ENCODE results near the gene RPL12.

Gene RPL12

DNA sequence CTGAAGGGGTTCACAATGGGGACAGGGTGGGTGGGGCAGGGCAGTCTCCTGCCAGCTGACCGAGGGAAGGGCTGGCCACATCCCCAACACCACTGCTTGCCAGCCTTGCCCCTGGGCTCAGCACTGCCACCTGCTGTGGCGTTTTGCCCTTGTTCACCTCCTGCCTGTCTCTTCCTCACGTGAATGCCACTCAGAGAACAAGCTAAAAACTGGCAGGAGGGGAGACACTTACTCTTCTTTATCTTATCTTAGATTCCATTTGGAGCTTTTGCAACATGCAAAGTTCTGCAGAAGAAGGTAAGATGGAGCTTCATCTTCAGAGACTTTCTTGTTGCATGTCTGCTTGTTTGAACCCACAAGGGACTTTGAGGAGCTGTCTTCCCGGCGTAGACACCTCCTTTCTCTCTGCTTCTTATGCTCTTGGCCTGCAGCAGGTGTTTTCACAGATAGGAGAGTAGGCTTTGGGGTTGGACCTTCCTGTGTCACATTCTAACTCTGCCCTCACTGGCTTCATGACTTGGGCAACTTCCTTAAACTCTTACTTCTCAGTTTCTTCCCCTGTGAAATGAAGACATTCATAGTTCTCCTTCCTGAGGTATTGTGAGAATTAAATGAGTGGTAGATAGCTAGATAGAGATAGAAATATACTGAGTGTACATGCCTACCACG is 4.3 kb upstream of the RPL12 start:
- no peak for DNase-seq
- in situ Hi-C loops (cut with HindIII; ENCODE audit: low pct_ligation_motif_present, low sequenced_read_pairs): no loop called here

DNA sequence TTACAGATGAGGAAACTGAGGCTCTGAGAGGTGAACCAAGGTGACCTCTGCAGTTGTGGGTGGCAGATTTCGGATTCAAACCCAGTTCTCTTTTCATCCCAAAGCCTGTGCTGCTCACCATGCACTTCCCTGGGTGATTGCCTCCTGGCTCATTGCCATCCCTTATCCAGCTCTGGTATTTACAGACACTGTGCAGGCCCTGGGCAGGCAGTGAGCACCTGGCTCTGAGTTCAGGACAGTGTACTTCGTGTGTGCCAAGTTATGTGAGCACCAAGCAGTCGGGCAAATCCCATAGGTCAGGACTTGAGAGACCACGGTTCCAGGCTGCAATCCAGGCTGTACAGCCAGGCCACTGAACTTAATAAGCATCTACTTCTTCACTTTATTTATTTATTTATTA is 1.5 kb upstream of the RPL12 start:
- H3K27ac ChIP-seq: no peak overlapping the region
- in situ Hi-C loops (cut with HindIII; ENCODE audit: low pct_ligation_motif_present, low sequenced_read_pairs): no loop called here
- H3K36me3 ChIP-seq (replicated peaks): peaks cover 45% of the 10 kb centered on the region
- no peak overlapping the region for H3K4me3 ChIP-seq (ENCODE audit: low read depth, low read length)
- no peaks in the 10 kb centered on the region for H3K27me3 ChIP-seq (replicated peaks)
- no peak for DNase-seq
- TF ChIP-seq, protein P1, sequence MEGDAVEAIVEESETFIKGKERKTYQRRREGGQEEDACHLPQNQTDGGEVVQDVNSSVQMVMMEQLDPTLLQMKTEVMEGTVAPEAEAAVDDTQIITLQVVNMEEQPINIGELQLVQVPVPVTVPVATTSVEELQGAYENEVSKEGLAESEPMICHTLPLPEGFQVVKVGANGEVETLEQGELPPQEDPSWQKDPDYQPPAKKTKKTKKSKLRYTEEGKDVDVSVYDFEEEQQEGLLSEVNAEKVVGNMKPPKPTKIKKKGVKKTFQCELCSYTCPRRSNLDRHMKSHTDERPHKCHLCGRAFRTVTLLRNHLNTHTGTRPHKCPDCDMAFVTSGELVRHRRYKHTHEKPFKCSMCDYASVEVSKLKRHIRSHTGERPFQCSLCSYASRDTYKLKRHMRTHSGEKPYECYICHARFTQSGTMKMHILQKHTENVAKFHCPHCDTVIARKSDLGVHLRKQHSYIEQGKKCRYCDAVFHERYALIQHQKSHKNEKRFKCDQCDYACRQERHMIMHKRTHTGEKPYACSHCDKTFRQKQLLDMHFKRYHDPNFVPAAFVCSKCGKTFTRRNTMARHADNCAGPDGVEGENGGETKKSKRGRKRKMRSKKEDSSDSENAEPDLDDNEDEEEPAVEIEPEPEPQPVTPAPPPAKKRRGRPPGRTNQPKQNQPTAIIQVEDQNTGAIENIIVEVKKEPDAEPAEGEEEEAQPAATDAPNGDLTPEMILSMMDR (IDR thresholded peaks at IDR 0.05; ENCODE audit: low read depth, low read length, missing control alignments): no peak

More for the DNA sequence above, 4.3 kb upstream of the RPL12 start:
- Histone ChIP-seq H3K36me3 (replicated peaks) (peaks cover 31% of the 10 kb centered on the region), H3K4me3 (ENCODE audit: low read depth, low read length) (no peak overlapping the region), H3K27ac (no peak overlapping the region), H3K27me3 (replicated peaks) (no peaks in the 10 kb centered on the region)
- TF ChIP-seq, protein P1 (IDR thresholded peaks at IDR 0.05; ENCODE audit: low read depth, low read length, missing control alignments): peak; percentile 49

DNA sequence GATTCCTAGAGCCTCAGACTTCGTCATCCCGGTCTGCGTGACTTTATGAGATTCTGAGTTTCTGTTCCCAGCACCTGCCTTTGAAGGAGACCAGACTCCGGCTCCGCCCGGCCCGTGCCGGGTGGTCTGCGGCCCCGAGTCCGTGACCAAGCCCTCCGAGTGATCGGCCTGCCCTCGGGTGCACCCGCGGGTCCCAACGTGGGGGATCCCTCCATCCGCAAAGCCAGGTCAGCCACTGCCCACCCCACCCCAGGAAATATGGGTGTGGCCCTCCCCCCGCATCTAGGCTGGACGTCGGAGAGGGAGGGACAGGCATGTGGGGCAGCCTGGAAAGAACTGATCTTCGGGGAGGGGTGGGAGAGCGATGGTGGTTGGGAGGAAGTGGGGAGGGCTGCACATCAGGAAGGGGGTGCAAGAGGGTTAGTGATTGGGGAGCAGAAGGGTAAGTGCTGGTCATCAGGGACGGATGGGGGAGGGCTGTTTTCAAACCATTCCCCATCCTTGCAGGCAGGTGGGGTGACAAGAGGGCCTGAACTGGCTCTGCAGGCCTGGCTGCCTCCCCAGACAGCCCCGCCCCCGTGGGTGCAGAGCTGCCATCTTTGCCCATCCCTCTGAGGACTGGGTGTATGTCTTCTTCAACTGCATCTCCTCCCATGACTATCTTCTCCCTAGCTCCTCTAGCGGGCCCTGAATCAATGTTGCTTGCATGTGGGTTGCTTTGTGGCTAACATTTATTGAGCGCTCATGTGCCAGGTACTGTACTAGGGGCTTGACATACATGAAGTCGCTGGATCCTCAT is 851 bp upstream of the RPL12 start:
- Histone ChIP-seq H3K27ac (peak overlapping the region; percentile 79), H3K36me3 (replicated peaks) (peaks cover 48% of the 10 kb centered on the region), H3K27me3 (replicated peaks) (no peaks in the 10 kb centered on the region), H3K4me3 (ENCODE audit: low read depth, low read length) (peak overlapping the region; percentile 99)
- peak; percentile 36 for DNase-seq
- TF ChIP-seq, protein P1 (IDR thresholded peaks at IDR 0.05; ENCODE audit: low read depth, low read length, missing control alignments): no peak
- in situ Hi-C loops (cut with HindIII; ENCODE audit: low pct_ligation_motif_present, low sequenced_read_pairs): no loop called here

DNA sequence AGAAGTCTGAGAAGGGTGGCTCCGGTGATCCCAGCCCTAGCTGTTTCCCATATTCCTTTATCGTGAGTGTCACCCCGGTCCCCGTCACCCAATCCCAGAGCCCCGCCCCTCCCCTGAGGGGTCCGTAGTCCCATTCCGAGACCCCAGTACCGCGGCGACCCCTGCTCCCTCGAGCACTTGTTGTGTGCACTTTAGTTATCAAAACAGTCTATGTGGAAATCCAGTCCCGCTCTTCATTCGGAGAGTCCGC is 327 bp upstream of the RPL12 start:
- Histone ChIP-seq H3K27ac (peak overlapping the region; percentile 79), H3K4me3 (ENCODE audit: low read depth, low read length) (peak overlapping the region; percentile 99), H3K27me3 (replicated peaks) (no peaks in the 10 kb centered on the region), H3K36me3 (replicated peaks) (peaks cover 52% of the 10 kb centered on the region)
- TF ChIP-seq, protein P1 (IDR thresholded peaks at IDR 0.05; ENCODE audit: low read depth, low read length, missing control alignments): no peak
- in situ Hi-C loops (cut with HindIII; ENCODE audit: low pct_ligation_motif_present, low sequenced_read_pairs): no loop called here
- no peak for DNase-seq

DNA sequence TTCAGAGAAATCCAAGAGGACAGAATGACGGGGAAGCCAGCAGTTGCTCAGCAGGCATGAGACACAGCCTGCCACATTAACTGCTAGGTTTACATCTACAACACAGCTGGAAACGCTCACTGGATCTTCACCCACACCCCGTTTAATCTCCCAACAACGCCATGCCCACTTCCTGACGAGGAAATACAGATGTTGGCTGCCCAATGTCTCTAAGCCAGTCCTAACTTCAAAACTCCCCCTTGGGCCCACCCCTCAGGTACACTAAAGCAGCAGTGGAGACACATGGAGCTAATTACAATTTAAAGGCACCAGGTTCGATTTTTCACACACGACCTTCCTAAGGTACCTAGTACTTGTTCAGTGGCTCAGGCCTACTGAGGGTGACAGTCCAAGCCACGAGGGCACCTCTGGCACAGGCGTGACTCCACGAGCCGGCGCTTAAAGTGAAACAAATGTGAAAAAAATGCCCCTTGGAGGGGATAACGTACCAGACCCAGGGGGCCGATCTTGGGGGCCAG is 904 bp downstream of the RPL12 start:
- peak overlapping the region; percentile 79 for H3K27ac ChIP-seq
- peak overlapping the region; percentile 99 for H3K4me3 ChIP-seq (ENCODE audit: low read depth, low read length)
- no peaks in the 10 kb centered on the region for H3K27me3 ChIP-seq (replicated peaks)
- no peak for DNase-seq
- peaks cover 62% of the 10 kb centered on the region for H3K36me3 ChIP-seq (replicated peaks)
- in situ Hi-C loops (cut with HindIII; ENCODE audit: low pct_ligation_motif_present, low sequenced_read_pairs): no loop called here
- TF ChIP-seq, protein P1 (IDR thresholded peaks at IDR 0.05; ENCODE audit: low read depth, low read length, missing control alignments): no peak
